Right lobe of liver (tissue), 6 donors: ENCODE results near the gene CBX2. TPM values are rescaled to one million over a fixed set of nuclear protein-coding genes. Genes with fewer than 3 reads are reported as not detected.

Experiments used
- ATAC-seq, 4 donors: fragments of 200-7000 bp; cut with Tn5 transposase; one replicate each; pipeline ENCODE4 v1.9.1; 2020; ENCODE audit warnings: mild to moderate bottlenecking in 4 of 4, moderate library complexity in 4 of 4
- DNase-seq, 3 donors: peaks; one replicate each; pipeline ENCODE4 v3.0.0-alpha.2; 2020
- H3K27ac ChIP-seq, 3 donors: fragments of 200-600 bp; one replicate each; pipeline ENCODE4 v1.8.0; 2022
- H3K27me3 ChIP-seq, 2 donors: fragments of 200-600 bp; one replicate each; pipeline ENCODE4 v1.8.0; 2022
- H3K36me3 ChIP-seq, 4 donors: fragments of 200-600 bp; sonication (generic) in 1 of 4; one replicate each; pipeline versions ENCODE4 v1.5.1 to v1.8.0; 2017 to 2022; ENCODE audit warnings: control low read depth in 1 of 4
- H3K4me1 ChIP-seq, 4 donors: fragments of 200-600 bp; sonication (generic) in 1 of 4; one replicate each; pipeline versions ENCODE4 v1.5.1 to v1.8.0; 2017 to 2022; ENCODE audit warnings: control low read depth in 1 of 4
- H3K4me3 ChIP-seq, 3 donors: fragments of 200-600 bp; one replicate each; pipeline ENCODE4 v1.8.0; 2022
- H3K9me3 ChIP-seq, 4 donors: fragments of 200-600 bp; sonication (generic) in 1 of 4; one replicate each; pipeline versions ENCODE4 v1.5.1 to v1.8.0; 2017 to 2022; ENCODE audit warnings: control low read depth in 1 of 4
- POLR2A ChIP-seq: fragments of 450-650 bp; IDR thresholded peaks from one replicate; pipeline ENCODE4 v1.6.1; 2017; ENCODE audit warnings: antibody characterized with exemption, mild to moderate bottlenecking
- WGBS: methylation state at CpG from one replicate; pipeline ENCODE4 v1.1.6; 2018; ENCODE audit warnings: low coverage, low lambda C conversion rate; ENCODE audit not compliant: insufficient coverage; ENCODE audit errors: missing lambda C conversion rate; 5-methylcytosine and 5-hydroxymethylcytosine counted together
- intact Hi-C, 2 donors: fragments of 100-400 bp; cut with DNase I; formaldehyde crosslinking; loops; one replicate each; pipeline versions ENCODE4 v1.11.2 to v1.14.1; 2022
- total RNA-seq, 6 experiments: library from RNA; depleted of rRNA in 2 of 6; stranded (reverse); fragments of >200 nt in 2 of 6; fragmentation: NEBNext Ultra II Directional in 3 of 6; extraction: Animal tissue kit (Norgen Biotek cat#: 25700) in 3 of 6; gene quantifications; one replicate each; pipeline versions ENCODE4 v1.1.0 to v1.2.4, GENCODE V29; 2016 to 2023
- TF ChIP-seq, protein P1 (sequence below), 4 donors: fragments of 200-600 bp in 3 of 4; fragments of 450-650 bp in 1 of 4; IDR thresholded peaks; one replicate each; pipeline versions ENCODE4 v1.5.1 to v1.8.0; 2016 to 2022; ENCODE audit warnings: antibody characterized with exemption in 4 of 4, mild to moderate bottlenecking in 2 of 4
- donor health status: DM: no; HTN: yes; CAD: no.
- donor health status: DM: no; HTN: no; CAD: no.
- donor health status: DM: no; HTN: no; CAD: no.
- donor health status: DM: no; HTN: yes; CAD: no.
- donor health status: DM: no; HTN: yes; CAD: no.

The CBX2 gene
- total RNA-seq, 6 experiments from 2014 or later: 0.33 to 3.5 (median 1.1) TPM

DNA sequence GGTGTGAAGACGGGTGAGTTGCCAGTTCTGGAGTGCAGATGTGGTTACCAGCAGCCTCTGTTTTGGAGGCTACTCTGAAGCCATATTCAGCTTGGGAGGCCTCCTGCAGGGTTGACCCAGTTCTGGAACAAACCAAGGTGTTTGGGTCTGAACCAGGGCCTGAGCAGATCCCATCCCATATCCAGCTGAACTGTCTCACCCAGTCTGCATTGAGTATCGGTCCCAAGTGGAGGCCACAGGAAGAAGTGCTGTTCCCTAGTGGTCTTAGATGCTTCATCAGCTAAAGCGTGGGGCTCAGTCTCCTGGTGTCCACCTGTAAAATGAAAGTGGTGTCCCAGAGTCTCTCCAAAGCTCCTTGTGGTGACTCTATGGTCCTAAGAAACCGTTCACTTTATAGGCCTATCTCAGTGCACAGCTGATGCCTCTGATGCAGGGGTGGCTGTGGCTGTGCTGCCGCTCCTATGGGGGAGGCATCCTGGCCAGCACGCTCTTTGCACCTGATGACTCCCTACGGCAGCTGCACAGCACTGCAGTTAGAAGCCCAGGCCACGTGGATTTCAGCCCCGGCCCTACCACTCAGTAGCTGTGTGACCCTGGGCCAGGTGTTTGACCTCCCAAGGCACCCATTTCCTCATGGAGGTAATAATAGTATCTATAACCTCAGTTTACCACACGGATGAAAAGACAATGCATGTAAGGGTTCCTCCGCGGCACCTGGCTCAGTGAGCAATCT, 40.2 kb downstream of the CBX2 start:
- Histone ChIP-seq H3K9me3 (no peaks in the 10 kb centered on the region), H3K27ac (no peak overlapping the region), H3K27me3 (peaks cover 3 to 18% of the 10 kb centered on the region in 2 donors), H3K4me1 (peaks cover 0 to 37% (median 7%) of the 10 kb centered on the region in 4 donors), H3K4me3 (no peak overlapping the region), H3K36me3 (no peaks in the 10 kb centered on the region)
- WGBS: 96% methylated on average over 4 of the region's 12 CpGs
- DNase-seq: no peak
- no peak for TF ChIP-seq POLR2A
- TF ChIP-seq, protein P1, sequence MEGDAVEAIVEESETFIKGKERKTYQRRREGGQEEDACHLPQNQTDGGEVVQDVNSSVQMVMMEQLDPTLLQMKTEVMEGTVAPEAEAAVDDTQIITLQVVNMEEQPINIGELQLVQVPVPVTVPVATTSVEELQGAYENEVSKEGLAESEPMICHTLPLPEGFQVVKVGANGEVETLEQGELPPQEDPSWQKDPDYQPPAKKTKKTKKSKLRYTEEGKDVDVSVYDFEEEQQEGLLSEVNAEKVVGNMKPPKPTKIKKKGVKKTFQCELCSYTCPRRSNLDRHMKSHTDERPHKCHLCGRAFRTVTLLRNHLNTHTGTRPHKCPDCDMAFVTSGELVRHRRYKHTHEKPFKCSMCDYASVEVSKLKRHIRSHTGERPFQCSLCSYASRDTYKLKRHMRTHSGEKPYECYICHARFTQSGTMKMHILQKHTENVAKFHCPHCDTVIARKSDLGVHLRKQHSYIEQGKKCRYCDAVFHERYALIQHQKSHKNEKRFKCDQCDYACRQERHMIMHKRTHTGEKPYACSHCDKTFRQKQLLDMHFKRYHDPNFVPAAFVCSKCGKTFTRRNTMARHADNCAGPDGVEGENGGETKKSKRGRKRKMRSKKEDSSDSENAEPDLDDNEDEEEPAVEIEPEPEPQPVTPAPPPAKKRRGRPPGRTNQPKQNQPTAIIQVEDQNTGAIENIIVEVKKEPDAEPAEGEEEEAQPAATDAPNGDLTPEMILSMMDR (IDR thresholded peaks at IDR 0.05): no peak
- no peak for ATAC-seq
- intact Hi-C loops: no loop called here

DNA sequence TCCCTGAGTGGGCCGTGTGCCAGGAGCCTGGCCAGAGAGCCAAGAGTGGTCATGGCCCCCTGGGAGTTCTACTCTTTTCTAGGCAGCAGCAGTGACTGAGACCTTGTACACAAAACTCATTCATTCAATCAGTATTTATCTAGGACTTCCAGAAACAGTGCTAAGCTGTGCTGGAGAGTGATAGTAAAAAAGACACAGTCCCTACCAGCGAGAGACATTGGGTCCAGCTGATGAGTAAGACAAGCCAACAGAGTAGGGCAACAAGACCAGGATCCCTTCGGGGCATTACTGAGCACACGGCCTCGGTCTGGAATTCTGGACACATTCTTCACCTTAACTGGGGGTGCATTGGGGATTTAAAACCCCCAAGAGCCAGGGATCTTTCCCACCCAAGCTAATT, 41.1 kb downstream of the CBX2 start:
- Histone ChIP-seq H3K36me3 (no peaks in the 10 kb centered on the region), H3K27me3 (peaks cover 3 to 14% of the 10 kb centered on the region in 2 donors), H3K27ac (no peak overlapping the region), H3K4me3 (no peak overlapping the region), H3K9me3 (no peaks in the 10 kb centered on the region), H3K4me1 (peaks cover 0 to 35% (median 7%) of the 10 kb centered on the region in 4 donors)
- ATAC-seq (no peak), DNase-seq (no peak)
- 87% methylated on average over 3 of the region's 5 CpGs for WGBS
- TF ChIP-seq POLR2A: no peak
- TF ChIP-seq, protein P1 (IDR thresholded peaks at IDR 0.05): no peak
- intact Hi-C loops: no loop called here

DNA sequence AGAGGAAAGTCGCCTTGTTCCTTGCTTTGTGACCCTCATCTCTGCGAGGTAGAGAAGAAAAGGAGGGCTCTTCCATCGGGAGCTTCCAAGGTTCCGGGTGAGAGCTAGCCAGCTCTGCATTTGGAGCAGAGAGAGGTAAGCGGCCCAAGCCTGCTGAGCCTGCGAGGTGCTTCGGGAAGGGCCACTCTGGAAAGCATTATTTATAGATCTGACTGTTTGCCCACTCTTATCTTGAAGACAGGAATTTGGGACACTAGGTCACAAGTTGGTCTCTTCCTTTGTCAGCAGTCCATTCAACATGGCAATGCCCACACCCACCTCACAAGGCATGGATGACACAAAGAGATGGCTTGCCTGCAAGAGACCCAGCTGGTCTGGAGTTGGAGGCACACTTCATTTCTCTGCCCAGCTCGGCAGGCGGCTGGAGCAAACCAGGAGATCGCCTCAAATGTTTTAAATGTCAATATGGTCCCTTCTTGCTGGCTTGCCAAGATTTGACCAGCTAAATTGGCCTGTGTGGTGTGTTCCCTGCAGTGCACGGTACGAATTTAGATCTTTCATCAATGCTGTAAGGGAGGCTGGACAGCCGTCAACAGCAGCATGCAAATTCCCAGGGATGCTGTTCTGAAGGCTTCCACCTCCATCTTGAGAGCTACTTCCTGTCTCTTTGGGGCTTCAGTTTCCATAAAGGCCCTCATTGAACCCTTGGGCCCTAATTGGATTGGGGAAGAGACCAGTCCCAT, 41.8 kb downstream of the CBX2 start:
- Histone ChIP-seq H3K27me3 (peaks cover 3 to 8% of the 10 kb centered on the region in 2 donors), H3K36me3 (no peaks in the 10 kb centered on the region), H3K27ac (no peak overlapping the region), H3K9me3 (no peaks in the 10 kb centered on the region), H3K4me1 (peaks cover 0 to 29% (median 5%) of the 10 kb centered on the region in 4 donors), H3K4me3 (no peak overlapping the region)
- DNase-seq (no peak), ATAC-seq (no peak)
- intact Hi-C loops: no loop called here
- 85% methylated on average over 8 of the region's 13 CpGs for WGBS
- TF ChIP-seq, protein P1 (IDR thresholded peaks at IDR 0.05): no peak
- no peak for TF ChIP-seq POLR2A

DNA sequence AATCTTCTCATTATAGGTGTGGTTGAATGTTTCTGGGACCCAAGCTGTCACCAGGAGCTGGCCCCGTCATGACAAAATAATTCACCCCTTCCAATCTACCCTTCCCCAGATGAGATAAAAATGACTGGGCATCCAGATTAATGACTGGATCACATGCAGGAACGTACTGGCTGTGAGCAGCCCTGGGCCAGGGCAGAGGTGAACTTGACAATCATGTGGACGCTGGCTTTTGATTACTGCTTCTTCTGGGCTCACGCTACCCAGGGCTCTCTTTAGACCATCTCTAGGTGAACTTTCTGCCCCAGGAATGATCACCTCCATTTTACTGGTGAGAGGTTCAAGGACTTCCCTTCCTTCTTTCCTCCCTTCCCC, 43.0 kb downstream of the CBX2 start:
- DNase-seq (no peak), ATAC-seq (no peak)
- Histone ChIP-seq H3K27ac (no peak overlapping the region), H3K4me3 (no peak overlapping the region), H3K9me3 (no peaks in the 10 kb centered on the region), H3K27me3 (no peaks in the 10 kb centered on the region), H3K4me1 (peaks cover 0 to 19% (median 0%) of the 10 kb centered on the region in 4 donors), H3K36me3 (no peaks in the 10 kb centered on the region)
- intact Hi-C loops: no loop called here
- WGBS: 81% methylated on average over 4 of the region's 4 CpGs
- TF ChIP-seq, protein P1 (IDR thresholded peaks at IDR 0.05): no peak
